LoVo (cell line): ENCODE data around the gene THY1.

Source experiments
- DNase-seq: peaks from one replicate; pipeline ENCODE4 v3.0.0-alpha.2; 2016; ENCODE audit warnings: low spot score

Gene THY1

DNA sequence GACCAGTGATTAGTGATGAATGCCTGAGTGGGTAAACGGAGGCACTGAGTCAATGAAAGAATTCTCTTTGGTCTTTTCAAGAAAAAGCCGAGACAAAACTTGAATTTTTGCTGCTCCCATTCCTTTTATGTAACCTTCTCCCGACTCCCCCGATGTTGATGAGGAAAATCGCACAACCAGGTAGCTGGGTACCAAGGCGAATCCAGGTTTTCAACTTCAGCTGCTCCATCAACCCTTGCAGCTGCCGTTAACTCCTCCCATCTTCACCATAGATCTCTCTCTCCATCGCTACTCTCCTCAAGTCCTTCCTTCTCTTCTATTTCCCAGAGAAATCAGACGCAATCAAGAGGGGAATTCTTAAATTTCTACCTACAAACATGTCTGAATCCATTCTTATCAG, 40.9 kb downstream of the THY1 start:
- DNase-seq: no peak

DNA sequence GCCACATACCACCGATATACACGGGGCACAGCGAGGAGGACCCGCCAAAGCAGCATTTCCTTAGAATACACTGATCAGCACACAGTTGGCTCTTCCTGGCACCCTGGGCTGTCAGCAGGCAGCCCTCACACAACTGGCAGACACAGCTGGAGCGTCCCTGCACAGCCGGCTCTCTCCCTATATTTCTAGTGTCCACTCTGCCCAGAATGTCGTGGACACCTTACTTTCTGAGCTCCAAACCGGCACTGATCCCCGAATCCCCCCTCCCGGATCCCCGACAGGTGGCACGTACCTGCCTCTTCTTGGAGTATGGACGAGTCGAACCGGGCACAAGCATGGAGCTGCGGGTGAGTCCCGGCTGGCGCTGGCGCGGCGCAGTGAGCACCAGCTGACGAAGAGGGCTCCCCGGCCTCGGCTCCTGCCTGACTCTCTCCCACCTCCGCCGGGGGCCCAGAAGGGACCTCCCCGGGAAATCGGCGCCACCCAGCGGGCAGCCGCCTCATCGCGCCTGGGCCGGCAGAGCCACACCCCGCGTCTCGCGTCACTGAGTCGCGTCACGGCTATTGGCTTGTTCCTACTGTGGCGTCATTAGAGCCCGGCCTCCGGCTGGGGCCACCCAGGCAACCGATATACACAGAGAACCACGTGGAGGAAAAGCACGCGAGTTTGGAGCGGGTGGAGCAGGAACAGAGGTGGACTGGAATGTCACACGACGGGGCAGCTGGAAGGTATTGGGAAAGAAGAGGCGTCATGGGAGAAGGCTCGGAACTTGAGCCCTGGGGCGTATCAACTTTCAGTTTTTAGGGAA, 41.6 kb downstream of the THY1 start, which contains the start of gene USP2:
USP2 (minus strand) TSS at position 510 of the 808 bp plus-strand sequence. CDS start 8,210 bp downstream, outside the sequence.
- peak; percentile 97 for DNase-seq

DNA sequence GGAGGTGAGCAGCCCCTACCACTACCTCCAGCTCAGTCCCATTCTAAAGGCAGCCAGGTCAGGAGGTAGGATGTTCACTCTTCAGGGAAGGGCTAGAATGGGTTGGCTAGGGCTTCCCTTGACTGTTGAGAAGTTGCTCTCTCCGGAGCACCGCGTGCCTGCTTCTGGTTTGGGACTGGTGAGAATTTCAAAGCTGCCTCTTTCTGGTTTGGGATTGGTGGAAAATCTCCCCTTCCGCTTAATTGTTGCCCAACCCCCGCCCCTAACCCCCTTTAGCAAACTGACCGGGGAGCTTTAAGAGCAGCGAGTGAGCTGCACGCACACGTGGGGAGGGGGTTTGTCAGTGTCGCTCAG, 42.2 kb downstream of the THY1 start:
- no peak for DNase-seq

DNA sequence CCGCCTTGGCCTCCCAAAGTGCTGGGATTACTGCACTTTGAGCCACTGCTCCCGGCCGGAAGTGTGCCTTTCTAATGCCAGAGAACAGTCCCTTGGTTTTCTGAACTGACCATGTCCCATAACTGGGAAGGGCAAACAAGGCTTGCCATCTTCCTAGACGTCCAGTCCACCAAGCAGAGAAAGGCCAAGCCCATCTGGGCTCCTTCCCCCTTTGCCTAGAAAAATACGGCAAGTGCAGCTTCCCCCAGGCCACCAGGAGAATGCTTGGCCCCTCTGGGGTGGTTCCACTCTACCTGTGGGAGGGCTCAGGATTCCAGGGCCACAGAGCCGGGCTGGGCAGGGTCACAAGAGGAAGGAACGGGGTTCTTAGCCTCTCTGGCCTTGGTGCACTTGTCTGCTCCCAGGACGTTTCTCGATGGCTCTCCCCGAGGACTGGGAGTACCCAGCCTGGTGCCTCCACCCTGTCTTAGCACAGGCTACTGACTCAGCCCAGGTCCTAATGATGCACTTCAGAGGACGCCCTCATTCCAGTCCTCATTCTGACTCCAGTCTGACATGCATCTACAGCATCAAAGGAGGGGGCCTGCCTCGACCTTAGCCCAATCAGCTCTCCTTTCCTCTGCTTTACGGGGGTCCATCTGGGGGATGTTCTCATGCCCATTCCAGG, 42.7 kb downstream of the THY1 start:
- no peak for DNase-seq

DNA sequence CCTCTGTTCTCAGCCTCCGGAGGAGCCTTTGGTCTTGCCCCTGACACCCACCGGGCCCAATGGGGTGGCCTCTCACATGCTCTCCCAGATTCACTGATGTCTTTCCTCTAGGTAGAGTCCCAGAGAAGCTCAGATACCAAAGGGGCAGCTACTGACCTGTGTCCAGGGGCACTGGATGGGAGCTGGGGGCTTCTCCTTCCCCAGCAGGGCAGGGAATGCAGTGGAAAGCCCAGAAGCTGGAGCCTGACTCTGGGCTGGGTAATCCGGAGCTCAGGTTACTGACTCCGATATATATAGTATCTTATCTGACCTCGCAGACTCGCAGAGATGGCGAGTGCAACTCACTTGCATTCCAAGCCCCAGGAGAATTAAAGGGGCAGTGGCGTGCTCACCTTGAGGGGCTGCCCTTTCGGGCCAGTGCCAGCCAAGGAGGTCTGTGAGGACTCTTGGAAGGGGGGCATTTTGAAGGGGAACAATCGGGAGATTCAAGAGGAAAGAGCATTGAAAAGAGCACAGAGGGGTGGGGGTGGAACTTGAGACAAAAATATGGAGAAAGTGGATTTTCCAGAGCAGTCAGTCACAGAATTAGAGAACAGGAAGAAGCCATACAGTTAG, 44.0 kb downstream of the THY1 start:
- DNase-seq: no peak

DNA sequence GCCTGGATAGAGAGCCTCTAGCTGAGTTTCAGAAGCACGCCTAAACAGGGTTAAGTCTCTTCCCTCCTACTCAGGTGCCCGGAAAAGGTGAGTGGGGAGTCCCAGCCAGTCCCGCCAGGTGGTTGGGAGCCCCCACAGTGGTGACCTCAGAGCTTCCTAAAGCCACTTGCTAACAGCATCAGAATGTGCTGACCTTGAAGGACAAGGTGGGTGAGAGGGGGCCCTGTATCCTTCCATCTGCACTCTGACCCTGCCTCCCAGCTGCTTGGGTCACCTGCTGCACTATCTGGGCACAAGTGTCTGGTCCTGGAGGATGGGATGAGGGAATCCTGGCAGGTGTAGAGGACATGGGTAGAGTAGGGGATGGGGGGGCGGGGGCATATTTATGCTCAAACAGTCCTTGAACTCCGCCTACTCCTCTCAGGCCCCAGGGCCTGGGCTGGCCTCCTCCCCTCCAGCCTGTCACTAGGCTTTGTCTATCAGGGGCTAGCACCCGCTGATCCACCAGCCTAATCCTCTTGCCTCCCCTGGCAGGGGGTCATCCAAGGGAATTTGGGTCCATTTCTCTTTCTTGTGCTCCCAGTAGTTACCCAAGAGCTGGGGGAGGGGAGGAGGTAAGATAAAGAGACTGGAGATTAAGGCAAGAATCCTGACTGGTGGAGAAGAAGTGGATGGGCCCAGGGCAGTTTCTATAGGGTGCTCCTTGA, 44.9 kb downstream of the THY1 start:
- no peak for DNase-seq

DNA sequence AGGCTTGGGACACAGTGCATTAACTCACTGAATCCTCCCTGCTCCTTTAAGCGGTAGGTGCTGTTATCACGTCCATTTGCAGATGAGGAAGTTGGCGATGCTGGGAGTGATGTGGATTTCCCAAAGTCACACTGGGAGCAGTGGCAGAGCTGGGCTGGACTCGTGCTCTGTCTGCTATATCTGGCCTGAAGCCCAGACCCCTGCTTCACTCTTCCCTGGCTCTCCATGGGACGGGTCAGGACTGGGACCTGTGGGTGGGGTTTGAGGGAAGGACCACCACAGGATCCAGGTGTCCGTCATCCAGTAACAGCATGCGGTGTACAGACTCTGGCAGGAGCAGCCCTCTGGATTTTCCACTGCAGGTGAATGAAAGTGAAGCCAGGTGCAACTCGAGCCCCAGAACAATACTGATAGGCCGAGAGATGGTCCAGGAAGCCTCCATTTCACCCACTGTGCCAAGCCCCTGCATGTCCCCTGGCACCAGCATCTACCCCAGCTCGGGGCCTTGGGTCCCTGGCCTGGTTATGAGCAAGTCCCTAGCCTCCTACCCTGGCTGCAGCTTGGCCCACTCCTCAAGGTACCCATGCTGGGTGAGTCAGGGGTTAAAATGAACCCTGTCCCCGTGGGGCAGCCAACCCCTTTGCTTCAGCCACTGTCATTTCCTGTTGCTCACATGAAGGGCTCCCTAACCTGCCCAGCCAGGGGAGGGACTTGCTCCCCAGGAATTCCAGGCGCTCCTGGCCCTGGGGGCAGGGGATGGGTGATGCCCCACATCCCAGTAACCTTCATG, 45.7 kb downstream of the THY1 start:
- no peak for DNase-seq

DNA sequence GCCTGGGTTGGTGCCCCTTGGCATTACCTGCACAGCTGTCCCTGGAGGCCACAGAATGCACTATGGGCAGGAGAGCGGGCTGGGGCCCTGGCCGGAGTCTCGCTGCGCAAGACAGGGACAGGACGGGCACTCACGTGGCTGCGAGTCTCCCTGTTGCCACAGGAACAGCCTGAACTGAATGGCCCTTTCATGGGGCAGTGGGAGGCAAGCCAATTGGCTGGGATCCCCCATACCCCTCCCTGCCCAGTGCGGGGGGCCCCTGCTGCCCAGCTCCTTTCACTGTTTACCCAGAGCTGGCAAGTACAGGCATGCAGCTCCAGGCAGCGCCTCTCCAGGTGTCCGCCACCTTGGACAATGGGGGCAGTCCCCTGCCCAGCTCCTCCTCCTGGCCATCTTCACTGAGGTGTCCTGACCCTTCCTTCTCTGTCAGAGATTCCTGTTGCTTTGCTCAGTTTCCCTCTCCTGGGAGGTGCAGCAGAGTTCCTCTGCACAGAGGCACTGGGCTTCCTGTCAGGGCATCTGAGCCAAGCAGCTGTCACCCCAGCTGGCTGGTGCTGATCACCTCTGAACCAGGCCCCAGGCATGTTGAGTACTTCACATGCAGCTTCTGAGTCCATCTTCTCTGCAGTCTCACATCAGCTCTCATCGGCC, 46.6 kb downstream of the THY1 start:
- no peak for DNase-seq

DNA sequence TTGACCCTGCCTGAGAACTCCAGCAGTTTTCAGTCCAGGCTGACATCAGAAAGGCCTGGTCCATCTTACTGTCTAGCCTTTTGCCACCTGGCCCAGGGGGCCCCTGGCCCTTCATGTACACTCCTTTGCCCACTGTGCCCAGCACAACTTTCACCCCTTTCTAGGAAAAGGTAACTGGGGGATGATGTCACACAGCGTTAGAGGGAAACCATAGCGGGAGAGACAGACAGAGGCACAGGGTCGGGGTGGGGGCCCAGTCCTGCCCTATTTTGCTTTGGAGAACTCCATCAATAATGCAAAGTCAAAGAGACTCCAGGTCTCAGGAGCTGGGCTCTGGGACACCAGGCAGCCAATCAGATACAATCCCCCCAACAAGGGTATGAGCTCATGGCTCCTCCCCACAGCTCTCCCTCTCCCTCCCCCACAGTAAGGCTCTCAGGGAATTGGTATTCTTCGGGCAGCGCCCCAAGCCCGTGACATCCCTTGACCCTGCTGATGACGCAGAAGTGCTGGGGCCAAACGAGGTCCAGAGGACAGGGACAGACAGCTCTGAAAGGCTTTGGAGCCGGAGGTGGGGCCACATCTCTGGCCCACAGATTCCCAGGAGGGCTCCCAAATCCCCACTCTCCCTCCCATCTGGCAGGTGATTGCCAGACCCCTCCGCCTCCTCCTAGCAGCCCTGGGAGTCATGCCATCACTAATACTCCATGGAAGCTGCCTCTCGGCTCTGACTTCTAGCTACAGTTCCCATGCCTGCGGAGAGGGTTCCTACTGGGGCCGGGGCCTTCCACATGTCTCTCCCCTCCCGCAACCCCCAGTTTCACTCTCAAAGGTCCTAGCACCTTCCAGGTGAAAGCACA, 47.4 kb downstream of the THY1 start:
- no peak for DNase-seq

DNA sequence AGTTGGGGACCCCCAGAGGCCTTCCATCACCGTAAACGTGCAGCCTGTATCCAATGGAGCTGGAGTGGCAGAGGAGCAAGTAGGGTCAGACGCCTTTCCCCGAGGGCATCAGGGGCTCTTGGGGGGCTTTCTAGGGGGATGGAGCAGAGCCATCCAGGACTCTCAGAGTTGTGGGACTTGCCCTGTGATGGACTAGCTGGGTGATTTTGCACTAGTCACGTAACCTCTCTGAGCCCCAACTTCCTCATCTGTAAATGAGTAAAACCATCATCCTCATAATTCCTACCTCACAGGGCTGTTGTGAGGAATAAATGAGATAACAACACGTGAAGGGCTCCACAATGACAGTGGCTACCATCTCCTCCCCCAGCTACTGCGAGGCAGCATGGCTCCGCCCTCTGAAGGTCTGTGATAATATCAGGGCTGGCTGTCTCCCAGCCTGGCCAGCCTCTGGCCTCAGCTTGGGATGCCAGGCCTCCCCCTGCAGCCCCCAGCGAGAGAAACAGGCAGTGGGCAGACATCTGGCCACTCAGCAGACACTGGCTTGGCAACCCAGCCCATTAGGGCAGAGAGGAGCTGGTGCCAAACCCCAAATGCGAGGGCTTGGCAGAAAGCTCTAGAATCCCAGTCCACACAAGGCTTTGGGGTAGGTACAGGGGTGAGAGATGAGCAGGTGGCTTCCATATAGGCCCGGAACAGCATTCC, 48.2 kb downstream of the THY1 start:
- no peak for DNase-seq

DNA sequence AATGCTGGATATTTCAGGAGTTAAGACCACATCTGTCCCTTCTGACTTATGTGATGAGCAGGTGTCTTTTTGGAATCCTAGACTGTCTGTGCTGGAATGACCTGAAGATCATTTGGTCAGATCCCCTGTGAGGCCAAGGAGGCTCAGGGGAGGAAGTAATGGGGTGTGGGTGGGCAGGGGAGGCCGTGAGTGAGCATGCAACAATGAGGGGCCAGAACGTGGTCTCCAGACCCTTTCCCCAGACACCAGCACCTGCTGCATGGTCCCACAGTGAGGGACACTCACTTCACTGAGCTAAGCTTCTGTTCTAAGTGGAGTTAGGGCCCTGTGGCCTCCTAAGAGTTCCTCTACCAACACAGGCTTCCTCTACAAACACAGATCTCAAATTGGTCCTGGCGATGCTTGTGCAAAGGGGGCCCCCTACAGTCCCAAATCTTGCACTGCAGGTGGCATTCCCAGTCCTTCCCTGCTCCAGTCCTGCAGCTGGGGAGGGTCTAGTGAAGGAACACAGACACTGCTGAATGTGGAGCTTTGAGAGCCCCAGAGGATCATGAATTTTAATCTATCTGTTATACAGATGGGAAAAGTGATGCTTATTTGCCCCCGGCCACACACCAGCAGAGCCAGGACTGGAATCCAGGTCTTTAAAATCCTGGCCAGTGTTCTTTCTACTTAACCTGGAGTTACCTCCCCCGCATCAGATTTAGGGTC, 48.9 kb downstream of the THY1 start:
- peak; percentile 46 for DNase-seq

DNA sequence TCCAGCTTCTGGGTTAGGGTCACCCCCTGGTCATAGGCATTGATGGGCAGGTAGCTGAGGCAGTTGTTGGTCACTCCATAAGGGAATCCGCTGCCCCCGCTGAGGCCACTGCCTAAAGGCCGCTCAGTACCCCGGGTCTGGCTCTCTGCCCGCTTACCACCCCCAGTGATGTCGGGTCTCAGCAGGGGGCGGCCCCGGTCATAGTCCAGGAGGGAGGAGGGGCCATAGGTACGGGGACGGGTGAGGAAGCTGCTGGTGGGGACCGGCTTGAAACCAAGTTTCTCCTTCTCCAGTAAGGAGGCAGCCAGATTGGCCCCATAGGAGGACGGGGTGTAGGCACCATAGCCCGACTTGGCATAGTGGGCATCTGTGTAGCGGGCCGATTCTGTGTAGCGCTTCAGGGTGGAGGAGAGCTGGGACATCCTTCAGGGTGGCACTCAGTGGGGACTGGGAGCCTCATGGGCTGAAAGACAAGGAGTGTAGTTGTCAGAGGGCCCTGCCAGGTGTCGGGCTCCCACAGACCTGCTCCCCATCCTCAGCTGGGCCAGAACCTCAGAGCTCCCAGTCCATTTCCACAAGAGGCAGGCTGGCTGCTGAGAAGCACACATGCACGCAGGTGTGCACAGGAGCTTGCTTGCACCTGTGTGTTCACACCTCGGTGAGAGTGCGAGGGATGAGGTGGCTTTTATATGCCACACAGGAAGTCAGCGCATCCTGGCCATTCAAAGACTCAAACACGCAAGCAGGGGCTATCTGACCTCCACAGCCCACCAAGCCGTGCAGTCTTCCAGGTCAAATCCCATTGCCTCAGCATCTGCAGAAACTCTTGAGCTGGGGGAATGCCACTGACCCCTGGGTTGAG, 49.7 kb downstream of the THY1 start:
- DNase-seq: no peak

DNA sequence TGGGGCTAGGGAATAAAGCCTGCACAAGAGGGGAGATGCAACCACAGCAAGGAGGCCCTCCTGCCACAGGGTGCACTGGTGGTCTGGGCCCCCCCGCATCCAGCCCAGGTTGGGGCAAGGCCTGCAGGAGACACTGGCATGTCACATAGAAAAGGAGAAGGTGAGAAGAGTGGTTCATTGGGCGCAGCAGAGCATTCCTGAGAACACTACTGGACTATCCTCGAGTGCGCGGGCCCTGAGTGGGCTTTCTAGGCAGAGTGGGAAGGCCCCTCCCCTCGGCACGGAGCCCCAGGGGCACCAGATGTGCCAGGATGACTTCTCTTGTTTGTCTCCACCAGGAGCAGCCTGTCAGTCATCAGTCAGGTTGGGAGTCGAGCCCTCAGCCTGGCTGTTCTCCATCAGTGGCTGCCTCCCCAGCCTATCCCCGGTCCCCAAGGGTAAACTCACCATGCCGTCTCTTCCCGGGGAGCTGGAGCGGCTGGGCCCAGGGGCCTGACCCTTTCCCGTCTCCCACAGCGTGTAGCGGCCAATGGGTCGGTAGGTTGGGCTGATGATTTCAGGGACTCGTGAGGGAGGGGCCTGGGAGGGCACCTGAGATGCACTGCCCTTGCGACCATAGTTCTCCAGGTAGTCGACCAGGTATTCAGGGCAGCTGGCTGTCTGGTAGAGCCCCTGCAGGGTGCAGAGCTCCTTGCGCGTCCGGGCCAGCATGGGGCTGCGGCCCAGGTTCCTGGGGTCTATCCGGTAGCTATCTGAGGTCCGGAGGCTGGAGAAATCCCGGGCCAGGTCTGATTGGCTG, 50.5 kb downstream of the THY1 start:
- DNase-seq: no peak

DNA sequence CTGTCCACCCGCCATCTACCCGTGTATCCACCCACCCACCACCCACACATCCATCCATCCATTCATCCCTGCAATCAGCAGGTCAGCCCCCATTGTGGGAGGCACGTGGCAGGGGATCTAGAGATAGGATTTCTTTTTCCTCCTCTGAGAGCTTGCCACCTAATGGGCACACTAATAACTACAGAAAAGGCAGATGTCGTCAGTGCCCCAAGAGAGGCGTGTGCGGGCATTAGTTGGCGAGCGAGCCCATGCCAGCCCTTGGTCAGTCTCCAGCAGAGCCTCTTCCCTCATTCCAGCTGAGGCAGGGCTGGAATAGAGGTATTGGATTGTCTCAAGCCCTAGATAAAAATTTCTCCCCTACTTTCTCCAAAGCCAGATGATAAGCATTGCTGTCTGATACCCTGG, 51.2 kb downstream of the THY1 start:
- no peak for DNase-seq

DNA sequence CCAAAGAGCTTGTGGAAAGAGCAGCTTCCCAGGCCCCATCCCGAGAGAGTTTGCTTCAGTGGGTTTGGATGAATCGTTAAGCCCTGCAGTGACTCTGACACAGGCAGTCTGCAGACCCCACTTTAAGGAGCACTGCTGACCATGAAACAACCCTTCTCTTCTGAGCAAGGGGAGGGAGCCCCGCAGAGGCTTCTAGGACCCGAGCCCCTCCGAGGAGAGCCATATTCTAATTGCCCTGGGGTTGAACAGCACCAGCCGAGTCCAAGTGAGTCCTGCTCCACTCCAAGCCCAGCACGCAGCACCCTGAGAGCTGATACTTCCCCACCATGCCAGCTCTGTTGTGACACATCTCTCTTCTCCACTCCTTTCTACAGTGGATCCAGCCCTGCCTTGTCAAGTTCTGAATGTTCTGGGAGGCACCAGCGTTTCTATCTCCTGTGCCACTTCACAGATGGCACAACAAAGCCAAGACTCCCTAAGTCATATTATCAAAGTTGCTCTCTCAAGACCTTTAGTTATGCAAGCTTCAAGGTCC, 51.8 kb downstream of the THY1 start:
- DNase-seq: no peak

DNA sequence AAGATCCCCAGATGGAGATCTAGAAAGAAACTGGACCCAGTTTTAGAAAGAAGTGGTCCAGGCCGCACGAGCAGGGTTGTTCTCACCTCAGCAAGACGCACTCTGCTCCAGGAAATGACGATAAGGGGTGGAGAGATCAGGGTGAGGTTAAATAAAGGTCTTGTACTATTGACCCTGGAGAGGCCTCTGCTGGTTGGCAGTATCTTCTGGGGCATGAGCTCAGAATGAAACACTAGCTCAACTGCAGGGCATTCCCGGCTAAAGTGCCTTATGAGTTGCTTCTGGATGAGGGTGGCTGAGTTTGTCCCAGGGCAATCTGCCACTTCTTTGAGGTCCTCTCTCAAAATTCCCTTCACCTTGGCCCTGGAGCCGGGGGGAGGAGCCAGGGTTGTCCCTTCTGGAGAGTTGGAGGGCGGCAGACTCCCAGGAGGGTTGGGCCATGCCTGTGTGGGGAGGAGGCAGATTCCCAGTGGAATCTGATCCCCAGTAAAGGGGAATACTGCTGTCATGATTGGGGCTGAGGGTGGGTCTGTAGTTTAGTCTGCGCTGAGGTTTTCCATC, 52.4 kb downstream of the THY1 start:
- DNase-seq: no peak
